Endothelial cell of umbilical vein (primary cell): ENCODE measurements around the gene PIM3. TPM values are rescaled to one million over a fixed set of nuclear protein-coding genes. Genes with fewer than 3 reads are reported as not detected.

Experiments used
- BruUV-seq: library from RNA; stranded (reverse); fragments of 400-500 nt; replicated peaks from 2 replicates; lab custom pipeline; 2021; lab: Mats Ljungman, UMichigan
- CTCF ChIA-PET: fragments of 300-600, 350-600 bp; sonication (Branson Sonifier 250); formaldehyde crosslinking; loops from one replicate; lab custom pipeline; 2021; ENCODE audit warnings: antibody characterized with exemption, inconsistent platforms; lab: Charles Lee
- POLR2A ChIA-PET: fragments of 300-600, 350-600 bp; sonication (Branson Sonifier 250); formaldehyde crosslinking; loops from one replicate; lab custom pipeline; 2021; ENCODE audit warnings: antibody characterized with exemption, inconsistent platforms; lab: Charles Lee
- DNase-seq: peaks from one replicate; pipeline ENCODE4 v3.0.0-alpha.2; 2011; ENCODE audit warnings: low read depth, low spot score
- FAIRE-seq: peaks from 2 replicates; lab custom pipeline; 2011; peaks lifted over from hg19 to GRCh38; lab: Jason Lieb, UNC
- H2AFZ ChIP-seq: 2 replicates; pipeline ENCODE4 v1.6.0; 2012; ENCODE audit warnings: low read depth, low read length, control low read depth, inconsistent platforms
- H3K27ac ChIP-seq: 2 replicates; pipeline ENCODE4 v1.5.1; 2011; ENCODE audit warnings: low read depth, mild to moderate bottlenecking, control low read depth, low read length, moderate library complexity; ENCODE audit not compliant: insufficient read depth
- H3K27me3 ChIP-seq, 2 experiments: 2 replicates each; pipeline versions ENCODE4 v1.6.0 to v1.6.1; 2011; ENCODE audit warnings: low read length in 2 of 2, mixed read lengths in 1 of 2; ENCODE audit not compliant: control insufficient read depth in 2 of 2, insufficient read depth in 2 of 2
- H3K36me3 ChIP-seq, 2 experiments: 2 replicates in 1 of 2; 3 replicates in 1 of 2; pipeline ENCODE4 v1.5.1; 2011; ENCODE audit warnings: low read length in 2 of 2, mild to moderate bottlenecking in 1 of 2, moderate library complexity in 1 of 2; ENCODE audit not compliant: control insufficient read depth in 2 of 2, insufficient read depth in 2 of 2; ENCODE audit errors: extremely low read depth in 1 of 2
- H3K4me1 ChIP-seq: 3 replicates; pipeline ENCODE4 v1.5.1; 2011; ENCODE audit warnings: mild to moderate bottlenecking, low read length; ENCODE audit not compliant: control insufficient read depth, insufficient read depth; ENCODE audit errors: extremely low read depth
- H3K4me2 ChIP-seq: 2 replicates; pipeline ENCODE4 v1.6.1; 2011; ENCODE audit warnings: low read length, control low read depth, mixed read lengths; ENCODE audit not compliant: insufficient read depth
- H3K4me3 ChIP-seq, 3 experiments: fragments of 200-600 bp in 1 of 3; sonication (generic), shearing (Covaris generic) in 1 of 3; replicated peaks in 1 of 3; 2 replicates each; pipeline ENCODE4 v1.5.1; 2011 to 2016; ENCODE audit warnings: control low read depth in 3 of 3, low read length in 3 of 3, mild to moderate bottlenecking in 2 of 3, inconsistent platforms in 1 of 3, low read depth in 1 of 3, moderate library complexity in 1 of 3; ENCODE audit not compliant: insufficient read depth in 1 of 3
- H3K79me2 ChIP-seq: 2 replicates; pipeline ENCODE4 v1.6.0; 2012; ENCODE audit warnings: low read length, inconsistent platforms; ENCODE audit not compliant: control insufficient read depth, insufficient read depth
- H3K9ac ChIP-seq: replicated peaks from 2 replicates; pipeline ENCODE3; 2011; ENCODE audit warnings: low read length, control low read depth; ENCODE audit not compliant: insufficient read depth; ENCODE audit errors: extremely low read depth
- H3K9me1 ChIP-seq: replicated peaks from 3 replicates; pipeline ENCODE4 v1.6.0; 2011; ENCODE audit warnings: mild to moderate bottlenecking, low read length; ENCODE audit not compliant: control insufficient read depth, insufficient read depth; ENCODE audit errors: extremely low read depth
- H3K9me3 ChIP-seq: replicated peaks from 2 replicates; pipeline ENCODE4 v1.5.1; 2012; ENCODE audit warnings: low read length, inconsistent platforms; ENCODE audit not compliant: control insufficient read depth, insufficient read depth
- H4K20me1 ChIP-seq: replicated peaks from 2 replicates; pipeline ENCODE3; 2011; ENCODE audit warnings: mild to moderate bottlenecking, low read length; ENCODE audit not compliant: control insufficient read depth, insufficient read depth; ENCODE audit errors: extremely low read depth
- CTCF ChIP-seq, 2 donors: IDR thresholded peaks; 1 replicate in 1 of 2; 2 replicates in 1 of 2; pipeline ENCODE4 v1.5.1; 2011; ENCODE audit warnings: low read length in 2 of 2, mild to moderate bottlenecking in 2 of 2, moderate library complexity in 2 of 2, control low read depth in 1 of 2, inconsistent platforms in 1 of 2, low read depth in 1 of 2; ENCODE audit not compliant: insufficient read depth in 1 of 2; ENCODE audit errors: extremely low read depth in 1 of 2
- EZH2 ChIP-seq: IDR thresholded peaks from 2 replicates; pipeline ENCODE4 v1.6.1; 2012; ENCODE audit warnings: borderline replicate concordance, low read depth, mild to moderate bottlenecking, moderate library complexity, low read length, inconsistent platforms; ENCODE audit not compliant: severe bottlenecking
- FOS ChIP-seq: IDR thresholded peaks from 2 replicates; pipeline ENCODE4 v1.6.1; 2011; ENCODE audit warnings: mild to moderate bottlenecking, low read length, moderate library complexity, borderline replicate concordance; ENCODE audit not compliant: insufficient read depth
- GATA2 ChIP-seq: IDR thresholded peaks from 2 replicates; pipeline ENCODE4 v1.7.0; 2011; ENCODE audit warnings: low read depth, mild to moderate bottlenecking, moderate library complexity, mixed read lengths, low read length; ENCODE audit not compliant: insufficient read length, insufficient read depth
- JUN ChIP-seq: IDR thresholded peaks from 2 replicates; pipeline ENCODE4 v1.6.1; 2011; ENCODE audit warnings: borderline replicate concordance, low read depth; ENCODE audit not compliant: insufficient read length, insufficient read depth
- MYC ChIP-seq: IDR thresholded peaks from one replicate; pipeline ENCODE4 v1.6.1; 2011; ENCODE audit warnings: mild to moderate bottlenecking, low read depth, low read length
- POLR2A ChIP-seq: IDR thresholded peaks from 2 replicates; pipeline ENCODE4 v1.6.1; 2012; ENCODE audit warnings: low read depth, mild to moderate bottlenecking, control low read depth, low read length
- POLR2AphosphoS5 ChIP-seq: IDR thresholded peaks from 2 replicates; pipeline ENCODE4 v1.6.1; 2012; ENCODE audit warnings: low read depth, mild to moderate bottlenecking, control low read depth, low read length, moderate library complexity; ENCODE audit not compliant: insufficient read depth
- dilution Hi-C: fragments of 300-500 bp; cut with MboI; formaldehyde crosslinking; loops from one replicate; pipeline ENCODE4 v1.15.0; 2019; ENCODE audit warnings: low sequenced_read_pairs; ENCODE audit not compliant: extremely low pct_ligation_motif_present
- intact Hi-C: fragments of 100-400 bp; cut with micrococcal nuclease; formaldehyde crosslinking; loops from one replicate; pipeline ENCODE4 v1.10.0; 2022
- polyA plus RNA-seq, 4 experiments: library from polyadenylated mRNA; depleted of rRNA in 3 of 4; stranded (reverse) in 3 of 4; unstranded in 1 of 4; fragments of >200 nt; gene quantifications; 2 replicates each; pipeline versions ENCODE4 v1.2.1 to v1.2.3, GENCODE V29; 2011 to 2012; ENCODE audit warnings: missing spikeins in 1 of 4
- total RNA-seq: library from RNA; stranded (reverse); gene quantifications from 2 replicates; pipeline ENCODE4 v1.2.3, GENCODE V29; 2021
- TF ChIP-seq, protein P1 (sequence below): IDR thresholded peaks from 2 replicates; pipeline ENCODE4 v1.6.1; 2011; ENCODE audit not compliant: insufficient read depth, insufficient read length

PIM3 gene
- total and polyA plus RNA-seq, 2 donors (not counting 3 experiments of a cell fraction or from before 2014, with no cell fraction given) = 131 to 185 TPM

DNA sequence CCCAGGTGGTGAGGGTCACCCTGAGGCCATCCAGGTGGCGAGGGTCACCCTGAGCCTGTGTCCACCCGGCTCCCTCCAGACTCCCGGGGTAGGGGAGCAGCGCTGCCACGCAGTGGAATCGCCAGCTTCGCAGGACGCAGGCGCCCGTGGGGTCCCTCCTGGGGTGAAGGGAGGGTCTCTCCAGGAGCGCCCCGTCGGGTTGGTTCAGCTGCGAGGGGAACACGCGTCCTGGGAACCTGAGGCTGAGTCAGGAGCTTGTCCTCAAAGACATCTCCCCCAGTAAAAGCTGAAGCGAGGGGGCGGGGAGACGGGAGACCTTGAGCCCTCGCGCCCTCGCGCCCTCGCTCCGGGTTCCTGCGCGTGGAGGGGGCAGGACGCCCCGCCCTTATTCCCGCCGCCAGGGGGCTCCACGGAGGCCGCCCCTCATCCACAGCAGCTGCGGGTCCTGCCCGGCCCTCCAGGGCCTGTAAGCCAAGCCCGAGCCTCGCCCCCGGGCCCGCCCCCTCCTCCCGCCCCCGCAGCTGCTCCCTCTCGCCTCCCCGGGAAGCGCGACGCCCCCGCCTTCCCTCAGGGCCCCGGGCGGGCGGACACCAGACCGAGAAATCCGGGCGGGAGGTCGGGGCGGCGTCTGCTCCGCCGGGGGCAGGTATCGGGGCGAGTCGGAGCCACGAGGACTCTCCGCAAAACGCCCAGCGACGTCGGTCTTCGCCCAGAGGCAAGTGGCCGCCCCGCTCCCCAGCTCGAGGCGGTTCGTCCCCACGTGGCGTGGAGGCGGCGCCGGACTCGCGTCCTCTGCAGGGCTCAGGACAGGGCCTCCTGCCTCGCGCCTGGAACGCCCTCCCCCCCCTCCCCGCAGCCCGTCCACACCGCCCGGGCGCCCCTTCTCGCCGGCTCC lies 22.8 kb downstream of the PIM3 start:
- FAIRE-seq (no peak), DNase-seq (no peak)
- Histone ChIP-seq H3K4me3 (peak overlapping the region in 1 of 3 experiments; percentile 22), H3K9ac (no peak overlapping the region), H3K36me3 (no peaks in the 10 kb centered on the region), H3K27ac (no peak overlapping the region), H3K9me3 (no peaks in the 10 kb centered on the region), H3K9me1 (no peaks in the 10 kb centered on the region), H3K79me2 (no peaks in the 10 kb centered on the region), H2AFZ (peak overlapping the region; percentile 68), H3K27me3 (peaks cover 14 to 28% of the 10 kb centered on the region in 2 experiments), H3K4me2 (no peak overlapping the region), H4K20me1 (no peaks in the 10 kb centered on the region), H3K4me1 (peaks cover 2% of the 10 kb centered on the region)
- no TSS peak for BruUV-seq
- TF ChIP-seq CTCF (IDR thresholded peaks at IDR 0.05; ENCODE audit: extremely low read depth in 1 of 2, insufficient read depth in 1 of 2, low read depth in 1 of 2, low read length in 2 of 2) (peak; percentile 42 to 74), GATA2 (no peak), POLR2A (no peak), POLR2AphosphoS5 (no peak), JUN (no peak), EZH2 (peak; percentile 48), FOS (no peak), MYC (no peak)
- TF ChIP-seq, protein P1, sequence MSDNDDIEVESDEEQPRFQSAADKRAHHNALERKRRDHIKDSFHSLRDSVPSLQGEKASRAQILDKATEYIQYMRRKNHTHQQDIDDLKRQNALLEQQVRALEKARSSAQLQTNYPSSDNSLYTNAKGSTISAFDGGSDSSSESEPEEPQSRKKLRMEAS = peak; percentile 14
- intact Hi-C loops = no loop called here
- CTCF ChIA-PET = interaction anchor here (1.2 to 3.1 kb wide), 7 partner anchors 10 to 53 kb away, joined by 3 to 21 read pairs (median 6); no protein-coding TSS in a partner anchor
- dilution Hi-C loops = no loop called here
- POLR2A ChIA-PET = no interaction called here
